Measurements from ENCODE around the gene LY6G5C. TPM values are rescaled to one million over a fixed set of nuclear protein-coding genes. Genes with fewer than 3 reads are reported as not detected.

LY6G5C gene
- total and polyA plus RNA-seq, 2 donors (not counting 1 experiment from before 2014, with no cell fraction given) = 0.76 to 3.4 TPM

DNA sequence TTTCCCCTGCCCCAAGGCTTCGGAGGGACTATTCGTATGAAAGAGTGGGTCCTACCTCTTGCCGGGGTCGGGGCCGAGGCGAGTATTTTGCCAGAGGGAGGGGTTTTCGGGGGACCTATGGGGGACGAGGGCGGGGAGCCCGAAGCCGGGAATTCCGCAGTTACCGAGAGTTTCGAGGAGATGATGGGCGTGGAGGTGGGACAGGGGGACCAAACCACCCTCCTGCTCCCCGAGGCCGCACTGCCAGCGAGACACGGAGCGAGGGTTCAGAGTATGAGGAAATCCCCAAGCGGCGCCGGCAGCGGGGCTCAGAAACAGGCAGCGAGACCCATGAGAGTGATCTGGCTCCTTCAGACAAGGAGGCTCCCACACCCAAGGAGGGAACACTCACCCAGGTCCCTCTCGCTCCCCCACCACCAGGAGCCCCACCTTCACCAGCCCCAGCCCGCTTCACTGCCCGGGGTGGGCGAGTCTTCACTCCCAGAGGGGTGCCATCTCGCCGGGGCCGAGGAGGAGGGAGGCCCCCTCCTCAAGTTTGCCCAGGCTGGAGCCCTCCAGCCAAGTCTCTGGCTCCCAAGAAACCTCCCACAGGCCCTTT, 49.1 kb downstream of the LY6G5C start:
- Mint-ChIP-seq H3K4me3 (no peak overlapping the region), H3K9me3 (ENCODE audit: insufficient read depth) (no peaks in the 10 kb centered on the region), H3K27ac (no peak overlapping the region), H3K4me1 (no peaks in the 10 kb centered on the region), H3K27me3 (no peaks in the 10 kb centered on the region)
- Histone ChIP-seq H3K4me1 (ENCODE audit: control insufficient read depth in 2 of 2, insufficient read depth in 2 of 2, low read length in 2 of 2) (no peaks in the 10 kb centered on the region), H3K36me3 (replicated peaks in 1 of 2; ENCODE audit: control extremely low read depth in 1 of 2, control insufficient read depth in 1 of 2, extremely low read depth in 1 of 2, insufficient read depth in 2 of 2, low read length in 1 of 2) (peaks cover 3 to 91% of the 10 kb centered on the region in 2 experiments), H3K9ac (ENCODE audit: low read length) (no peak overlapping the region), H3K4me2 (replicated peaks; ENCODE audit: low read depth, low read length, poor library complexity, severe bottlenecking) (no peak overlapping the region), H3K79me2 (ENCODE audit: control insufficient read depth, insufficient read depth, low read length) (peaks cover 6% of the 10 kb centered on the region), H3K9me3 (ENCODE audit: control extremely low read depth in 1 of 3, control insufficient read depth in 2 of 3, insufficient read depth in 1 of 3, low read length in 2 of 3) (no peaks in the 10 kb centered on the region), H3K4me3 (ENCODE audit: control extremely low read depth in 1 of 5, extremely low read depth in 1 of 5, insufficient read depth in 1 of 5, low read depth in 2 of 5, low read length in 4 of 5) (no peak overlapping the region), H3K27me3 (replicated peaks in 1 of 4; ENCODE audit: control extremely low read depth in 1 of 4, control insufficient read depth in 3 of 4, insufficient read depth in 4 of 4, low read length in 3 of 4) (no peaks in the 10 kb centered on the region), H2AFZ (ENCODE audit: insufficient read depth, low read depth, low read length, poor library complexity, severe bottlenecking) (no peak overlapping the region), H4K20me1 (ENCODE audit: control insufficient read depth, insufficient read depth, low read length, poor library complexity, severe bottlenecking) (peaks cover 46% of the 10 kb centered on the region), H3K27ac (ENCODE audit: low read length in 2 of 2) (no peak overlapping the region)
- 96% methylated on average over 24 of the region's 32 CpGs for WGBS (ENCODE audit: insufficient coverage)
- CTCF ChIA-PET = no interaction called here
- no peak for TF ChIP-seq EZH2 (IDR thresholded peaks at IDR 0.05; ENCODE audit: borderline replicate concordance, insufficient read depth, low read depth, low read length, poor library complexity, severe bottlenecking)
- TF ChIP-seq, protein P1, sequence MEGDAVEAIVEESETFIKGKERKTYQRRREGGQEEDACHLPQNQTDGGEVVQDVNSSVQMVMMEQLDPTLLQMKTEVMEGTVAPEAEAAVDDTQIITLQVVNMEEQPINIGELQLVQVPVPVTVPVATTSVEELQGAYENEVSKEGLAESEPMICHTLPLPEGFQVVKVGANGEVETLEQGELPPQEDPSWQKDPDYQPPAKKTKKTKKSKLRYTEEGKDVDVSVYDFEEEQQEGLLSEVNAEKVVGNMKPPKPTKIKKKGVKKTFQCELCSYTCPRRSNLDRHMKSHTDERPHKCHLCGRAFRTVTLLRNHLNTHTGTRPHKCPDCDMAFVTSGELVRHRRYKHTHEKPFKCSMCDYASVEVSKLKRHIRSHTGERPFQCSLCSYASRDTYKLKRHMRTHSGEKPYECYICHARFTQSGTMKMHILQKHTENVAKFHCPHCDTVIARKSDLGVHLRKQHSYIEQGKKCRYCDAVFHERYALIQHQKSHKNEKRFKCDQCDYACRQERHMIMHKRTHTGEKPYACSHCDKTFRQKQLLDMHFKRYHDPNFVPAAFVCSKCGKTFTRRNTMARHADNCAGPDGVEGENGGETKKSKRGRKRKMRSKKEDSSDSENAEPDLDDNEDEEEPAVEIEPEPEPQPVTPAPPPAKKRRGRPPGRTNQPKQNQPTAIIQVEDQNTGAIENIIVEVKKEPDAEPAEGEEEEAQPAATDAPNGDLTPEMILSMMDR (IDR thresholded peaks at IDR 0.05) = no peak
- DNase-seq (no peak), ATAC-seq (ENCODE audit: low read depth) (no peak)
- intact Hi-C loops (cut with micrococcal nuclease) = no loop called here
- POLR2A ChIA-PET = no interaction called here

DNA sequence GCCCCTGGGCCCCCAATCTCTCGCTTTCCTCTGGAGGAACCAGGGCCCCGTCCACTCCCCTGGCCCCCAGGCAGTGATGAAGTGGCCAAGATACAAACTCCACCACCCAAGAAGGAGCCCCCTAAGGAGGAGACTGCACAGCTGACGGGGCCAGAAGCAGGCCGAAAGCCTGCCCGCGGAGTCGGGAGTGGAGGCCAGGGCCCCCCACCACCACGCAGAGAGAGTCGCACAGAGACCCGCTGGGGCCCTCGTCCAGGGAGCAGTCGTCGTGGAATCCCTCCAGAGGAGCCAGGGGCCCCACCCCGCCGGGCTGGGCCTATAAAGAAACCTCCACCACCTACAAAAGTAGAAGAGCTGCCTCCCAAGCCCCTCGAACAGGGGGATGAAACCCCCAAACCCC, 49.7 kb downstream of the LY6G5C start:
- H3K4me3 ChIP-seq (ENCODE audit: control extremely low read depth in 1 of 5, extremely low read depth in 1 of 5, insufficient read depth in 1 of 5, low read depth in 2 of 5, low read length in 4 of 5) = no peak overlapping the region
- no peak overlapping the region for H3K9ac ChIP-seq (ENCODE audit: low read length)
- ChIA-PET CTCF (no interaction called here), POLR2A (no interaction called here)
- TF ChIP-seq, protein P1 (IDR thresholded peaks at IDR 0.05) = no peak
- TF ChIP-seq EZH2 (IDR thresholded peaks at IDR 0.05; ENCODE audit: borderline replicate concordance, insufficient read depth, low read depth, low read length, poor library complexity, severe bottlenecking) = no peak
- H3K27ac Mint-ChIP-seq = no peak overlapping the region
- H4K20me1 ChIP-seq (ENCODE audit: control insufficient read depth, insufficient read depth, low read length, poor library complexity, severe bottlenecking) = peaks cover 46% of the 10 kb centered on the region
- DNase-seq (no peak), ATAC-seq (ENCODE audit: low read depth) (no peak)
- no peaks in the 10 kb centered on the region for H3K27me3 Mint-ChIP-seq
- 93% methylated on average over 13 of the region's 16 CpGs for WGBS (ENCODE audit: insufficient coverage)
- H3K9me3 Mint-ChIP-seq (ENCODE audit: insufficient read depth) = no peaks in the 10 kb centered on the region
- H3K36me3 ChIP-seq (replicated peaks in 1 of 2; ENCODE audit: control extremely low read depth in 1 of 2, control insufficient read depth in 1 of 2, extremely low read depth in 1 of 2, insufficient read depth in 2 of 2, low read length in 1 of 2) = peaks cover 6 to 91% of the 10 kb centered on the region in 2 experiments
- no peak overlapping the region for H3K4me2 ChIP-seq (replicated peaks; ENCODE audit: low read depth, low read length, poor library complexity, severe bottlenecking)
- H3K4me1 ChIP-seq (ENCODE audit: control insufficient read depth in 2 of 2, insufficient read depth in 2 of 2, low read length in 2 of 2) = no peaks in the 10 kb centered on the region
- intact Hi-C loops (cut with micrococcal nuclease) = no loop called here
- H3K27ac ChIP-seq (ENCODE audit: low read length in 2 of 2) = no peak overlapping the region
- H3K4me1 Mint-ChIP-seq = no peaks in the 10 kb centered on the region
- peaks cover 6% of the 10 kb centered on the region for H3K79me2 ChIP-seq (ENCODE audit: control insufficient read depth, insufficient read depth, low read length)
- no peak overlapping the region for H2AFZ ChIP-seq (ENCODE audit: insufficient read depth, low read depth, low read length, poor library complexity, severe bottlenecking)
- no peaks in the 10 kb centered on the region for H3K27me3 ChIP-seq (replicated peaks in 1 of 4; ENCODE audit: control extremely low read depth in 1 of 4, control insufficient read depth in 3 of 4, insufficient read depth in 4 of 4, low read length in 3 of 4)
- no peaks in the 10 kb centered on the region for H3K9me3 ChIP-seq (ENCODE audit: control extremely low read depth in 1 of 3, control insufficient read depth in 2 of 3, insufficient read depth in 1 of 3, low read length in 2 of 3)
- no peak overlapping the region for H3K4me3 Mint-ChIP-seq

Measured in B cell (primary cell).